IPS DF 4.7 (cell line): Measurements from ENCODE around the gene CXXC4.

ENCODE experiments used
- DNase-seq: peaks from one replicate; pipeline ENCODE4 v3.0.0-alpha.2; 2013; ENCODE audit warnings: low spot score; ENCODE audit errors: extremely low read depth

The CXXC4 gene

GRCh38 chr4:104494822-104495559 lies at the start of gene CXXC4:
Gene CXXC4 (minus strand): TSS chr4:104494894. CDS start chr4:104491802, 3,092 bp downstream.
- DNase-seq, result peak; percentile 60

GRCh38 chr4:104533156-104533555 lies 38.5 kb upstream of the CXXC4 start:
- no peak for DNase-seq

- no peak for DNase-seq
Measured at GRCh38 chr4:104532677-104533076, 38.0 kb upstream of the CXXC4 start.

- DNase-seq, result no peak
Measured at GRCh38 chr4:104531390-104531789, 36.7 kb upstream of the CXXC4 start.

GRCh38 chr4:104530426-104530825 lies 35.7 kb upstream of the CXXC4 start:
- DNase-seq, result no peak

- DNase-seq, result no peak
Measured at GRCh38 chr4:104524591-104524990, 29.9 kb upstream of the CXXC4 start.

GRCh38 chr4:104524026-104524425 lies 29.3 kb upstream of the CXXC4 start:
- DNase-seq, result no peak

GRCh38 chr4:104519588-104519987 lies 24.9 kb upstream of the CXXC4 start:
- no peak for DNase-seq

GRCh38 chr4:104516884-104517283 lies 22.2 kb upstream of the CXXC4 start:
- DNase-seq, result no peak

- no peak for DNase-seq
Measured at GRCh38 chr4:104508224-104508623, 13.5 kb upstream of the CXXC4 start.

GRCh38 chr4:104507112-104507511 lies 12.4 kb upstream of the CXXC4 start:
- DNase-seq, result no peak

GRCh38 chr4:104504536-104504935 lies 9.8 kb upstream of the CXXC4 start:
- no peak for DNase-seq

- DNase-seq, result no peak
Measured at GRCh38 chr4:104502471-104502870, 7.8 kb upstream of the CXXC4 start.

GRCh38 chr4:104501290-104501689 lies 6.6 kb upstream of the CXXC4 start:
- DNase-seq, result no peak

GRCh38 chr4:104500442-104500841 lies 5.7 kb upstream of the CXXC4 start:
- no peak for DNase-seq

- no peak for DNase-seq
Measured at GRCh38 chr4:104494185-104494584, 509 bp downstream of the CXXC4 start.

GRCh38 chr4:104493081-104493831 lies 1.4 kb downstream of the CXXC4 start:
- DNase-seq, result no peak

- no peak for DNase-seq
Measured at GRCh38 chr4:104492183-104492771, 2.4 kb downstream of the CXXC4 start.

- DNase-seq, result no peak
Measured at GRCh38 chr4:104491481-104492182, 3.1 kb downstream of the CXXC4 start.

- no peak for DNase-seq
Measured at GRCh38 chr4:104490770-104491480, 3.8 kb downstream of the CXXC4 start.

GRCh38 chr4:104490096-104490769 lies 4.5 kb downstream of the CXXC4 start:
- DNase-seq, result no peak
